ENCODE results near the gene ADCYAP1. TPM values are rescaled to one million over a fixed set of nuclear protein-coding genes. Genes with fewer than 3 reads are reported as not detected.
A peak's percentile ranks its signal among the peaks of the same experiment; 100 is the strongest.

ADCYAP1 gene
- total and polyA plus RNA-seq, 8 donors: 0.25 to 8.1 (median 1.4) TPM; not detected in 3

DNA sequence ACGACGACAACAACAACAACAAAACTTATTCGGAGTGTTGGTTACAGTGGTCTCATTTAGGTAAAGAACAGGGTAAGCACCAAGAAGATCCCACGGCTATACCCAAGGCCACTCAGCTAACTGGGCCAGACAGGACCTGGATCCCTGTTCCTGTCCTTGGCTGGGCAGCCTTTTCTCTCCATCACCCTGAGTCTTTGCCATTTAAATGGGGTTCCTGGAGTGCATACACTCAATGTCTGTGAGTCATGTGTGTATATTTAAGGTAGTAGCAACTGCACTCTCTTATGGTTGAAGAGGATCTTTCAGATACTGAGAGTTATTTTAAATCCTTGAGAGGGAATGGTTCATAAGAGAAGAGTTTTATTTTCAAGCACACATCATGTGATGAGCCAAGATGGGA, 35.3 kb downstream of the ADCYAP1 start:
- WGBS, 5 donors: 75 to 86% (median 85%) methylated on average over 4 of the region's 4 CpGs
- intact Hi-C loops (cut with DNase I; ENCODE audit: low total_unique reads): no loop called here

DNA sequence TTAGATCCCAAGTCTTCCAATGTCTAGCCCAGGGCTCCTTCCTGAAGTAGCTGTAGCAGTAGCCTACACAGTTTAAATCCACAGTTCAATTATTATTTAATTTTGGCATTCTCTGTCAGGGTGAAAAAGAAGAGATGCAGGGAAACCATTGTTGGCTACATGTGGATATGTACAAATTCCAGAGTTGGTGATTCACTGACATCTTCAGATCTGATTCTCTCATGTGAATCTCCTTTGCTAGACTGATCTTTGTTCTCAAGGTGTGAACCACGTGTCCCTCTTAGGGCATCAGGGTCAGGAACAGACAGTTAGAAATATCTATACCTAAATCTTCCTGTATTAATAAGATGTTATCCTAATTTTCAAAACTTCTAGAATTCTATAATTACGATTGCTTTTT, 36.7 kb downstream of the ADCYAP1 start:
- DNase-seq: no peak
- 66 to 79% (median 76%) methylated on average over 2 of the region's 2 CpGs for WGBS, 5 donors

More for the DNA sequence above, 35.3 kb downstream of the ADCYAP1 start:
- DNase-seq: no peak
- H3K4me1 ChIP-seq: no peaks in the 10 kb centered on the region
- no peaks in the 10 kb centered on the region for H3K9me3 ChIP-seq
- H3K27ac ChIP-seq: no peak overlapping the region
- no peak overlapping the region for H3K4me3 ChIP-seq
- TF ChIP-seq, protein P1, sequence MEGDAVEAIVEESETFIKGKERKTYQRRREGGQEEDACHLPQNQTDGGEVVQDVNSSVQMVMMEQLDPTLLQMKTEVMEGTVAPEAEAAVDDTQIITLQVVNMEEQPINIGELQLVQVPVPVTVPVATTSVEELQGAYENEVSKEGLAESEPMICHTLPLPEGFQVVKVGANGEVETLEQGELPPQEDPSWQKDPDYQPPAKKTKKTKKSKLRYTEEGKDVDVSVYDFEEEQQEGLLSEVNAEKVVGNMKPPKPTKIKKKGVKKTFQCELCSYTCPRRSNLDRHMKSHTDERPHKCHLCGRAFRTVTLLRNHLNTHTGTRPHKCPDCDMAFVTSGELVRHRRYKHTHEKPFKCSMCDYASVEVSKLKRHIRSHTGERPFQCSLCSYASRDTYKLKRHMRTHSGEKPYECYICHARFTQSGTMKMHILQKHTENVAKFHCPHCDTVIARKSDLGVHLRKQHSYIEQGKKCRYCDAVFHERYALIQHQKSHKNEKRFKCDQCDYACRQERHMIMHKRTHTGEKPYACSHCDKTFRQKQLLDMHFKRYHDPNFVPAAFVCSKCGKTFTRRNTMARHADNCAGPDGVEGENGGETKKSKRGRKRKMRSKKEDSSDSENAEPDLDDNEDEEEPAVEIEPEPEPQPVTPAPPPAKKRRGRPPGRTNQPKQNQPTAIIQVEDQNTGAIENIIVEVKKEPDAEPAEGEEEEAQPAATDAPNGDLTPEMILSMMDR (IDR thresholded peaks at IDR 0.05): no peak
- TF ChIP-seq POLR2A (IDR thresholded peaks at IDR 0.05) (no peak), POLR2AphosphoS5 (IDR thresholded peaks at IDR 0.05) (no peak), EP300 (IDR thresholded peaks at IDR 0.05) (no peak)
- H3K27me3 ChIP-seq: peaks cover 0 to 6% (median 5%) of the 10 kb centered on the region in 3 donors
- no peaks in the 10 kb centered on the region for H3K36me3 ChIP-seq

DNA sequence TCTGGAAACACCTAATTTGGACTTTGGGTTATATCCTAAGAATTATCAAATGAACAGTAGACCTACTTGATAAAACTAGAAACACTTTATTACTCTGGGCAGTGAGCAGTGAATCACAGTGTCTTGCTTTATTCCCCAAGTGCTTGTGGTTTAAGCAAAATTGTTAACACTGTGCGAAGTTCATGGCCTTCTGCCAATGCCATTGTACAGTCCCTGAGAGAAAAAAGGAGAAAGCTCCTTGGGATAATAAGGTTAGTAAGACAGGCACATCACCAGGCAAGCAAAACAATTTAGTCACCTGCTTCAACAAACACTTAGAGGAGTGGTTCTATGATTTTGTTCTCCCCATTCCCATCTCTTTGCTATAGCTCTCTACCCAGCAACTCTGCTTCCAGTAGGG, 39.8 kb downstream of the ADCYAP1 start:
- 12 to 36% (median 27%) methylated on average over 1 of the region's 1 CpG for WGBS, 5 donors
- DNase-seq: peak in 1 of 2 donors; percentile 8

More for the DNA sequence above, 36.7 kb downstream of the ADCYAP1 start:
- no peak overlapping the region for H3K4me3 ChIP-seq
- no peak overlapping the region for H3K27ac ChIP-seq
- H3K36me3 ChIP-seq: no peaks in the 10 kb centered on the region
- H3K4me1 ChIP-seq: no peaks in the 10 kb centered on the region
- no peaks in the 10 kb centered on the region for H3K9me3 ChIP-seq
- intact Hi-C loops (cut with DNase I; ENCODE audit: low total_unique reads): no loop called here
- TF ChIP-seq POLR2A (IDR thresholded peaks at IDR 0.05) (no peak), POLR2AphosphoS5 (IDR thresholded peaks at IDR 0.05) (no peak), EP300 (IDR thresholded peaks at IDR 0.05) (no peak)
- TF ChIP-seq, protein P1 (IDR thresholded peaks at IDR 0.05): no peak
- peaks cover 0 to 5% (median 0%) of the 10 kb centered on the region in 3 donors for H3K27me3 ChIP-seq

DNA sequence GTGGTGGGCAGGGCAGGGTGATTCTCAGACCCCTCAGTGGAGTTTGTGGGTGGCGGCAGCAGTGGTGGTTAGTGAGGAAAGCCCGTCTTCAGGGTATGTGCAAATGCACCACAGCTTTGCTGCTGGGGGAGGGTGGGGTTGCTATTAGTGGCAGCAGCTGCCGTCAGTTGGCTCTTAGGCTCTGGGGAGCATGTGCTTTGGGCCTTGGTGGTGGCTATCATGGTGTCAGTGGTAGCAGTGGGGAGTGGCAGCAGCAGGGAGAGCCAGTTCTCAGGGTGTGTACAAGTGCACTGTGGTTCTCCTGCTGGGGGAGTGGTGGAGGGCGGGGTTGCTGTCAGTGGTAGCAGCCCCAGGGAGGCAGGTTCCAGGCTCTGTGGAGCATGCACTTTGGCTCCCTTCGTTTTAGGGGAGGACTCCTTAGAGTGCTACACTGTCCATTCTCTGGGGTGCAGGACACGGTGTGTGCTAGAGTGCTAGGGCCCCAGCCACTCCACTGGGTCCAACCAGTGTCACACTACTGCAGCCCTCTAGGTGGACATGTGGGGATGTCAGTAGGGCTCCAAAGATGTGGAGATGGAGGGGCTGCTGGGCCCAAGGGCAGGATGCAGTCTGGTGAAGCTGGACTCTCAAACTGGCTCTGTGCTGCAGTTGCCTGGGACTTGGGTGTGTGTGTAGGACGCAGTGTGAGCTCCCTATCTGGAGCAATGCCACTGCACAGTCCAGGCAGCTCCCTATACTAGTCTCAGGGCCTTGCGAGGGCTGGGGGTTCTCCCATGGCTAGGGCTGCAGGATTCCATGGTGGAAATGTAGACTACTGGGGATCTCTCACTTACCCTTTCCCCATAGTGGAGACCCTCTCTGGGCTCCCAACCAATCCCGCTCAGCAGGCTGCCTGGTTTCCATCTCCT, 45.3 kb downstream of the ADCYAP1 start:
- Histone ChIP-seq H3K27me3 (no peaks in the 10 kb centered on the region), H3K4me3 (no peak overlapping the region), H3K4me1 (no peaks in the 10 kb centered on the region), H3K36me3 (no peaks in the 10 kb centered on the region), H3K27ac (no peak overlapping the region), H3K9me3 (no peaks in the 10 kb centered on the region)
- 70 to 76% (median 74%) methylated on average over 5 to 9 of the region's 9 CpGs for WGBS, 5 donors
- no peak for DNase-seq
- TF ChIP-seq POLR2A (IDR thresholded peaks at IDR 0.05) (no peak), POLR2AphosphoS5 (IDR thresholded peaks at IDR 0.05) (no peak), EP300 (IDR thresholded peaks at IDR 0.05) (no peak)
- TF ChIP-seq, protein P1 (IDR thresholded peaks at IDR 0.05): no peak
- intact Hi-C loops (cut with DNase I; ENCODE audit: low total_unique reads): no loop called here

More for the DNA sequence above, 39.8 kb downstream of the ADCYAP1 start:
- H3K36me3 ChIP-seq: no peaks in the 10 kb centered on the region
- no peak overlapping the region for H3K27ac ChIP-seq
- no peak for TF ChIP-seq EP300 (IDR thresholded peaks at IDR 0.05)
- TF ChIP-seq, protein P1 (IDR thresholded peaks at IDR 0.05): no peak
- TF ChIP-seq POLR2AphosphoS5 (IDR thresholded peaks at IDR 0.05): no peak
- no peak for TF ChIP-seq POLR2A (IDR thresholded peaks at IDR 0.05)
- intact Hi-C loops (cut with DNase I; ENCODE audit: low total_unique reads): no loop called here
- no peaks in the 10 kb centered on the region for H3K4me1 ChIP-seq
- H3K9me3 ChIP-seq: no peaks in the 10 kb centered on the region
- H3K27me3 ChIP-seq: no peaks in the 10 kb centered on the region
- no peak overlapping the region for H3K4me3 ChIP-seq
